ENCODE results near the gene TMEM235. TPM values are rescaled to one million over a fixed set of nuclear protein-coding genes. Genes with fewer than 3 reads are reported as not detected.

TMEM235 gene
- total and polyA plus RNA-seq, 9 of the 15 experiments (the other 6 are each of a cell fraction or from before 2014, with no cell fraction given) = not detected

DNA sequence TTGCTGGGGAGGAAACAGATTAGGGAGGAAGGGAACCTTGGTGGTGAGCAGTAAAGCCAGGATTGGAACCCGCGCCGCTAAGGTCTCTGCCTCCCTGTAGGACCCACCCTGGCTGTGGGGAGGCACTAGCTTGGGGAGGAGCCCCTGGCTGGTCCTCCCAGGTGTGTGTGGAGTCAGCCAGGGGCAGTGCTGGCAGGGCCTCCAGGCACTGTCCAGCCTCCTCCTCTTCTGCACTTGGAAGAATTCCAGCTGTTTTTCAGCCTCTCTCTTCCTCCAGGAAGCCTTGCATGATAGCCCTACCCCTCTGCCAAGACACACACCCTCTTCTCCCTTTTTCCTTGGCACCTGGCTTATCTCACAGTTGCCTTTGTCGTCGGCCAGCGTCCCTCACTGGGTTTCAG is 34.8 kb downstream of the TMEM235 start (continued):
- TF ChIP-seq, protein P1, sequence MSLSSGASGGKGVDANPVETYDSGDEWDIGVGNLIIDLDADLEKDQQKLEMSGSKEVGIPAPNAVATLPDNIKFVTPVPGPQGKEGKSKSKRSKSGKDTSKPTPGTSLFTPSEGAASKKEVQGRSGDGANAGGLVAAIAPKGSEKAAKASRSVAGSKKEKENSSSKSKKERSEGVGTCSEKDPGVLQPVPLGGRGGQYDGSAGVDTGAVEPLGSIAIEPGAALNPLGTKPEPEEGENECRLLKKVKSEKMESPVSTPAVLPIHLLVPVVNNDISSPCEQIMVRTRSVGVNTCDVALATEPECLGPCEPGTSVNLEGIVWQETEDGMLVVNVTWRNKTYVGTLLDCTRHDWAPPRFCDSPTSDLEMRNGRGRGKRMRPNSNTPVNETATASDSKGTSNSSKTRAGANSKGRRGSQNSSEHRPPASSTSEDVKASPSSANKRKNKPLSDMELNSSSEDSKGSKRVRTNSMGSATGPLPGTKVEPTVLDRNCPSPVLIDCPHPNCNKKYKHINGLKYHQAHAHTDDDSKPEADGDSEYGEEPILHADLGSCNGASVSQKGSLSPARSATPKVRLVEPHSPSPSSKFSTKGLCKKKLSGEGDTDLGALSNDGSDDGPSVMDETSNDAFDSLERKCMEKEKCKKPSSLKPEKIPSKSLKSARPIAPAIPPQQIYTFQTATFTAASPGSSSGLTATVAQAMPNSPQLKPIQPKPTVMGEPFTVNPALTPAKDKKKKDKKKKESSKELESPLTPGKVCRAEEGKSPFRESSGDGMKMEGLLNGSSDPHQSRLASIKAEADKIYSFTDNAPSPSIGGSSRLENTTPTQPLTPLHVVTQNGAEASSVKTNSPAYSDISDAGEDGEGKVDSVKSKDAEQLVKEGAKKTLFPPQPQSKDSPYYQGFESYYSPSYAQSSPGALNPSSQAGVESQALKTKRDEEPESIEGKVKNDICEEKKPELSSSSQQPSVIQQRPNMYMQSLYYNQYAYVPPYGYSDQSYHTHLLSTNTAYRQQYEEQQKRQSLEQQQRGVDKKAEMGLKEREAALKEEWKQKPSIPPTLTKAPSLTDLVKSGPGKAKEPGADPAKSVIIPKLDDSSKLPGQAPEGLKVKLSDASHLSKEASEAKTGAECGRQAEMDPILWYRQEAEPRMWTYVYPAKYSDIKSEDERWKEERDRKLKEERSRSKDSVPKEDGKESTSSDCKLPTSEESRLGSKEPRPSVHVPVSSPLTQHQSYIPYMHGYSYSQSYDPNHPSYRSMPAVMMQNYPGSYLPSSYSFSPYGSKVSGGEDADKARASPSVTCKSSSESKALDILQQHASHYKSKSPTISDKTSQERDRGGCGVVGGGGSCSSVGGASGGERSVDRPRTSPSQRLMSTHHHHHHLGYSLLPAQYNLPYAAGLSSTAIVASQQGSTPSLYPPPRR (CRISPR knock-in tag; IDR thresholded peaks at IDR 0.05; ENCODE audit: borderline replicate concordance) = no peak
- TF ChIP-seq RBM34 (IDR thresholded peaks at IDR 0.05; ENCODE audit: borderline replicate concordance, insufficient read depth, low read length) (no peak), SNIP1 (IDR thresholded peaks at IDR 0.05; ENCODE audit: low read depth) (no peak), JUND (IDR thresholded peaks at IDR 0.05; ENCODE audit: borderline replicate concordance, low read depth, low read length) (no peak), JUND (tag; IDR thresholded peaks at IDR 0.05; ENCODE audit: borderline replicate concordance, low read depth, low read length) (0 out of 3 replicates have a peak, but pooled peaks have one; percentile 6), POLR2G (IDR thresholded peaks at IDR 0.05; ENCODE audit: low read depth, low read length) (peak; percentile 34; the same call in 1 of the 2 replicates), ZBED1 (IDR thresholded peaks at IDR 0.05) (no peak), CCAR2 (IDR thresholded peaks at IDR 0.05; ENCODE audit: low read depth, low read length) (no peak), ZNF785 (CRISPR knock-in tag; IDR thresholded peaks at IDR 0.05) (no peak), MYC (IDR thresholded peaks at IDR 0.05; ENCODE audit: low read depth, low read length) (no peak), MYC (CRISPR knock-in tag; IDR thresholded peaks at IDR 0.05; ENCODE audit: borderline replicate concordance, low read depth) (no peak), SMAD3 (CRISPR knock-in tag; conservative IDR thresholded peaks at IDR 0.05) (no peak), RFX5 (IDR thresholded peaks at IDR 0.05; ENCODE audit: low read depth, low read length) (no peak)
- TF ChIP-seq, protein P2, sequence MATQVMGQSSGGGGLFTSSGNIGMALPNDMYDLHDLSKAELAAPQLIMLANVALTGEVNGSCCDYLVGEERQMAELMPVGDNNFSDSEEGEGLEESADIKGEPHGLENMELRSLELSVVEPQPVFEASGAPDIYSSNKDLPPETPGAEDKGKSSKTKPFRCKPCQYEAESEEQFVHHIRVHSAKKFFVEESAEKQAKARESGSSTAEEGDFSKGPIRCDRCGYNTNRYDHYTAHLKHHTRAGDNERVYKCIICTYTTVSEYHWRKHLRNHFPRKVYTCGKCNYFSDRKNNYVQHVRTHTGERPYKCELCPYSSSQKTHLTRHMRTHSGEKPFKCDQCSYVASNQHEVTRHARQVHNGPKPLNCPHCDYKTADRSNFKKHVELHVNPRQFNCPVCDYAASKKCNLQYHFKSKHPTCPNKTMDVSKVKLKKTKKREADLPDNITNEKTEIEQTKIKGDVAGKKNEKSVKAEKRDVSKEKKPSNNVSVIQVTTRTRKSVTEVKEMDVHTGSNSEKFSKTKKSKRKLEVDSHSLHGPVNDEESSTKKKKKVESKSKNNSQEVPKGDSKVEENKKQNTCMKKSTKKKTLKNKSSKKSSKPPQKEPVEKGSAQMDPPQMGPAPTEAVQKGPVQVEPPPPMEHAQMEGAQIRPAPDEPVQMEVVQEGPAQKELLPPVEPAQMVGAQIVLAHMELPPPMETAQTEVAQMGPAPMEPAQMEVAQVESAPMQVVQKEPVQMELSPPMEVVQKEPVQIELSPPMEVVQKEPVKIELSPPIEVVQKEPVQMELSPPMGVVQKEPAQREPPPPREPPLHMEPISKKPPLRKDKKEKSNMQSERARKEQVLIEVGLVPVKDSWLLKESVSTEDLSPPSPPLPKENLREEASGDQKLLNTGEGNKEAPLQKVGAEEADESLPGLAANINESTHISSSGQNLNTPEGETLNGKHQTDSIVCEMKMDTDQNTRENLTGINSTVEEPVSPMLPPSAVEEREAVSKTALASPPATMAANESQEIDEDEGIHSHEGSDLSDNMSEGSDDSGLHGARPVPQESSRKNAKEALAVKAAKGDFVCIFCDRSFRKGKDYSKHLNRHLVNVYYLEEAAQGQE (IDR thresholded peaks at IDR 0.05; ENCODE audit: borderline replicate concordance) = peak; percentile 21; the same call in 1 of the 2 replicates
- TF ChIP-seq, protein P2 (CRISPR knock-in tag; IDR thresholded peaks at IDR 0.05; ENCODE audit: low read depth) = no peak
